Measurements from ENCODE around the gene SFXN1.
A peak's percentile ranks its signal among the peaks of the same experiment; 100 is the strongest.
"Not testable (repeated sequence)": the region's sequence is repeated elsewhere in the genome, so short reads cannot be mapped to it uniquely, and the experiment has no call there.

The SFXN1 gene

GRCh38 chr5:175493726-175494125 is 15.4 kb downstream of the SFXN1 start:
- DNase-seq (ENCODE audit: low spot score) = no peak
- no peak for FAIRE-seq

- no peak for FAIRE-seq
- DNase-seq (ENCODE audit: low spot score) = no peak
Measured at GRCh38 chr5:175494264-175495183, 16.2 kb downstream of the SFXN1 start.

- DNase-seq (ENCODE audit: low spot score) (no peak), FAIRE-seq (no peak)
Measured at GRCh38 chr5:175501759-175502158, 23.4 kb downstream of the SFXN1 start.

- not testable (repeated sequence) for DNase-seq (ENCODE audit: low spot score); FAIRE-seq
Measured at GRCh38 chr5:175507671-175508070, 29.3 kb downstream of the SFXN1 start.

- no peak for FAIRE-seq
- DNase-seq (ENCODE audit: low spot score) = no peak
Measured at GRCh38 chr5:175508896-175509295, 30.5 kb downstream of the SFXN1 start.

GRCh38 chr5:175513297-175513696 is 34.9 kb downstream of the SFXN1 start:
- DNase-seq (ENCODE audit: low spot score) (no peak), FAIRE-seq (no peak)

- FAIRE-seq (no peak), DNase-seq (ENCODE audit: low spot score) (no peak)
Measured at GRCh38 chr5:175513726-175514125, 35.4 kb downstream of the SFXN1 start.

GRCh38 chr5:175516933-175517823 is 38.8 kb downstream of the SFXN1 start:
- FAIRE-seq (no peak), DNase-seq (ENCODE audit: low spot score) (no peak)

- DNase-seq (ENCODE audit: low spot score) = peak; percentile 32
- no peak for FAIRE-seq
Measured at GRCh38 chr5:175517824-175518450, 39.6 kb downstream of the SFXN1 start.

- DNase-seq (ENCODE audit: low spot score) (no peak), FAIRE-seq (no peak)
Measured at GRCh38 chr5:175519006-175519405, 40.6 kb downstream of the SFXN1 start.

GRCh38 chr5:175520321-175520720 is 42.0 kb downstream of the SFXN1 start:
- FAIRE-seq = no peak
- no peak for DNase-seq (ENCODE audit: low spot score)

GRCh38 chr5:175520873-175521272 is 42.5 kb downstream of the SFXN1 start:
- DNase-seq (ENCODE audit: low spot score) = no peak
- no peak for FAIRE-seq

- DNase-seq (ENCODE audit: low spot score) (no peak), FAIRE-seq (no peak)
Measured at GRCh38 chr5:175521313-175521833, 43.0 kb downstream of the SFXN1 start.

- FAIRE-seq (no peak), DNase-seq (ENCODE audit: low spot score) (no peak)
Measured at GRCh38 chr5:175523292-175523691, 44.9 kb downstream of the SFXN1 start.

GRCh38 chr5:175524211-175524610 is 45.9 kb downstream of the SFXN1 start:
- FAIRE-seq (no peak), DNase-seq (ENCODE audit: low spot score) (no peak)

GRCh38 chr5:175526691-175527090 is 48.3 kb downstream of the SFXN1 start:
- DNase-seq (ENCODE audit: low spot score) = no peak
- no peak for FAIRE-seq

- FAIRE-seq = no peak
- DNase-seq (ENCODE audit: low spot score) = no peak
Measured at GRCh38 chr5:175531361-175531760, 53.0 kb downstream of the SFXN1 start.

- DNase-seq (ENCODE audit: low spot score) (peak; percentile 61), FAIRE-seq (no peak)
Measured at GRCh38 chr5:175534070-175534932, 55.9 kb downstream of the SFXN1 start.

- FAIRE-seq; DNase-seq (ENCODE audit: low spot score): not testable (repeated sequence)
Measured at GRCh38 chr5:175535331-175535730, 57.0 kb downstream of the SFXN1 start.

GRCh38 chr5:175535796-175536195 is 57.4 kb downstream of the SFXN1 start:
- FAIRE-seq (no peak), DNase-seq (ENCODE audit: low spot score) (no peak)

All from RCC 7860 (cell line).